HepG2 (cell line): ENCODE results near the gene EFCAB11. TPM values are rescaled to one million over a fixed set of nuclear protein-coding genes. Genes with fewer than 3 reads are reported as not detected.

Experiments
- ATAC-seq: fragments of 200-7000 bp; cut with Tn5 transposase; 3 replicates; pipeline ENCODE4 v1.9.1; 2020; ENCODE audit warnings: mild to moderate bottlenecking, moderate library complexity
- BruUV-seq: library from RNA; stranded (reverse); fragments of 400-500 nt; replicated peaks from 2 replicates; lab custom pipeline; 2021; lab: Mats Ljungman, UMichigan
- CTCF ChIA-PET: fragments of 300-600 bp; formaldehyde crosslinking; extraction: SDS; loops from one replicate; lab custom pipeline; 2021; ENCODE audit warnings: low total read pairs, inconsistent platforms, low intra/inter-chr PET ratio; lab: Yijun Ruan, JAX
- POLR2A ChIA-PET: fragments of 350-600 bp; sonication (Branson Sonifier 250); formaldehyde crosslinking; loops from one replicate; lab custom pipeline; 2020; ENCODE audit warnings: antibody characterized with exemption, inconsistent platforms; lab: Yijun Ruan, JAX
- DNase-seq: peaks from one replicate; pipeline ENCODE4 v3.0.0-alpha.2; 2015; ENCODE audit warnings: low spot score
- FAIRE-seq: peaks from 3 replicates; lab custom pipeline; 2011; peaks lifted over from hg19 to GRCh38; lab: Jason Lieb, UNC
- H2AFZ ChIP-seq: one replicate; pipeline ENCODE4 v1.6.1; 2011; ENCODE audit warnings: low read length, inconsistent platforms
- H3K27ac ChIP-seq: fragments of 300-600 bp; 3 replicates; pipeline ENCODE4 v1.8.0; 2011; ENCODE audit warnings: mixed run types, mild to moderate bottlenecking, mixed read lengths, low read length, inconsistent platforms; ENCODE audit not compliant: insufficient read depth; ENCODE audit errors: extremely low read length
- H3K27me3 ChIP-seq, 2 experiments: fragments of 200-600 bp in 1 of 2; 2 replicates in 1 of 2; 3 replicates in 1 of 2; pipeline versions ENCODE4 v1.6.0 to v1.8.0; 2011; ENCODE audit warnings: low read length in 2 of 2, mild to moderate bottlenecking in 2 of 2, moderate library complexity in 2 of 2, inconsistent platforms in 1 of 2; ENCODE audit not compliant: insufficient read depth in 2 of 2, control insufficient read depth in 1 of 2
- H3K36me3 ChIP-seq, 2 experiments: fragments of 200-600 bp in 1 of 2; replicated peaks in 1 of 2; 2 replicates in 1 of 2; 3 replicates in 1 of 2; pipeline versions ENCODE4 v1.5.1 to v1.8.0; 2011; ENCODE audit warnings: low read length in 2 of 2, inconsistent platforms in 1 of 2; ENCODE audit not compliant: insufficient read depth in 2 of 2, control insufficient read depth in 1 of 2
- H3K4me1 ChIP-seq: 2 replicates; pipeline ENCODE4 v1.5.1; 2012; ENCODE audit warnings: low read length, inconsistent platforms; ENCODE audit not compliant: insufficient read depth
- H3K4me2 ChIP-seq: 2 replicates; pipeline ENCODE4 v1.6.0; 2011; ENCODE audit warnings: low read depth, low read length, inconsistent platforms
- H3K4me3 ChIP-seq, 3 experiments: fragments of 200-600 bp in 1 of 3; sonication (generic), shearing (Covaris generic) in 1 of 3; replicated peaks in 1 of 3; 2 replicates each; pipeline ENCODE4 v1.5.1; 2011 to 2016; ENCODE audit warnings: low read length in 3 of 3, inconsistent platforms in 2 of 3, low read depth in 2 of 3, mild to moderate bottlenecking in 2 of 3, control low read depth in 1 of 3, mixed read lengths in 1 of 3; ENCODE audit not compliant: insufficient read depth in 1 of 3
- H3K79me2 ChIP-seq: one replicate; pipeline ENCODE4 v1.6.1; 2011; ENCODE audit warnings: low read length, inconsistent platforms; ENCODE audit not compliant: insufficient read depth
- H3K9ac ChIP-seq: 2 replicates; pipeline ENCODE4 v1.6.0; 2011; ENCODE audit warnings: mild to moderate bottlenecking, low read depth, low read length, inconsistent platforms; ENCODE audit not compliant: insufficient read depth
- H3K9me3 ChIP-seq: 2 replicates; pipeline ENCODE4 v1.5.1; 2012; ENCODE audit warnings: mild to moderate bottlenecking, low read length
- H4K20me1 ChIP-seq: 2 replicates; pipeline ENCODE4 v1.6.0; 2011; ENCODE audit warnings: inconsistent platforms, mild to moderate bottlenecking, low read length, moderate library complexity; ENCODE audit not compliant: insufficient read depth
- ATF1 ChIP-seq: IDR thresholded peaks from 2 replicates; pipeline ENCODE4 v1.6.1; 2016; ENCODE audit warnings: mild to moderate bottlenecking, control low read depth
- BRD4 ChIP-seq: sonication (generic); formaldehyde crosslinking; IDR thresholded peaks from 2 replicates; pipeline ENCODE4 v1.4.0; 2020; ENCODE audit warnings: missing genetic modification reagents
- CAMTA2 ChIP-seq: sonication (generic); formaldehyde crosslinking; IDR thresholded peaks from 2 replicates; pipeline ENCODE4 v1.4.0; 2020; ENCODE audit warnings: mild to moderate bottlenecking, missing genetic modification reagents, borderline replicate concordance
- CBX5 ChIP-seq: sonication (generic); formaldehyde crosslinking; IDR thresholded peaks from 2 replicates; pipeline ENCODE4 v1.4.0; 2020; ENCODE audit warnings: missing genetic modification reagents, borderline replicate concordance
- CC2D1A ChIP-seq: sonication (generic); formaldehyde crosslinking; IDR thresholded peaks from 2 replicates; pipeline ENCODE4 v1.8.1; 2023; ENCODE audit warnings: mild to moderate bottlenecking, missing genetic modification reagents
- GABPB1 ChIP-seq: IDR thresholded peaks from 2 replicates; pipeline ENCODE4 v1.6.1; 2016; ENCODE audit warnings: mild to moderate bottlenecking, missing genetic modification reagents, moderate library complexity, missing compliant biosample characterization
- HDAC6 ChIP-seq: fragments of 200-600 bp; sonication (generic); IDR thresholded peaks from 2 replicates; pipeline ENCODE4 v1.7.0; 2017; ENCODE audit warnings: mild to moderate bottlenecking, antibody characterized with exemption, low read length, low read depth
- NCOA1 ChIP-seq: sonication (generic); formaldehyde crosslinking; IDR thresholded peaks from 2 replicates; pipeline ENCODE4 v1.9.0; 2021; ENCODE audit warnings: missing genetic modification reagents
- PCBP1 ChIP-seq: fragments of 200-400 bp; formaldehyde crosslinking; IDR thresholded peaks from 2 replicates; pipeline ENCODE4 v1.6.1; 2017; ENCODE audit warnings: mild to moderate bottlenecking, low read depth, low read length, borderline replicate concordance
- TOE1 ChIP-seq: sonication (generic); formaldehyde crosslinking; IDR thresholded peaks from 2 replicates; pipeline ENCODE4 v1.4.0; 2020; ENCODE audit warnings: mild to moderate bottlenecking, missing genetic modification reagents
- ZKSCAN5 ChIP-seq: sonication (generic); formaldehyde crosslinking; IDR thresholded peaks from 2 replicates; pipeline ENCODE4 v1.5.1; 2020; ENCODE audit warnings: mild to moderate bottlenecking, missing genetic modification reagents
- ZNF20 ChIP-seq: sonication (generic); formaldehyde crosslinking; IDR thresholded peaks from 2 replicates; pipeline ENCODE4 v1.4.0; 2020; ENCODE audit warnings: mild to moderate bottlenecking, moderate library complexity, missing genetic modification reagents
- ZNF256 ChIP-seq: sonication (generic); formaldehyde crosslinking; conservative IDR thresholded peaks from 2 replicates; pipeline ENCODE4 v1.4.0; 2020; ENCODE audit warnings: missing genetic modification reagents
- ZNF333 ChIP-seq: sonication (generic); formaldehyde crosslinking; IDR thresholded peaks from 2 replicates; pipeline ENCODE4 v1.4.0; 2020; ENCODE audit warnings: mild to moderate bottlenecking, missing genetic modification reagents, borderline replicate concordance
- ZNF383 ChIP-seq: sonication (generic); formaldehyde crosslinking; IDR thresholded peaks from 2 replicates; pipeline ENCODE4 v1.4.0; 2020; ENCODE audit warnings: missing genetic modification reagents, mild to moderate bottlenecking, borderline replicate concordance
- ZSCAN25 ChIP-seq: sonication (generic); formaldehyde crosslinking; IDR thresholded peaks from 2 replicates; pipeline ENCODE4 v1.8.0; 2022; ENCODE audit warnings: mild to moderate bottlenecking, missing genetic modification reagents
- WGBS: methylation state at CpG from one replicate; pipeline ENCODE4 v1.1.6; 2017; ENCODE audit warnings: low lambda C conversion rate; 5-methylcytosine and 5-hydroxymethylcytosine counted together
- in situ Hi-C: cut with HindIII; loops from 2 replicates; pipeline ENCODE4 v1.10.0; 2017; ENCODE audit warnings: low pct_unique_long_range_greater_than_20kb; ENCODE audit not compliant: extremely low pct_ligation_motif_present
- intact Hi-C: fragments of 100-400 bp; cut with micrococcal nuclease; formaldehyde crosslinking; loops from one replicate; pipeline ENCODE4 v1.10.0; 2022; ENCODE audit not compliant: unreplicated experiment
- polyA plus RNA-seq, 8 experiments: library from polyadenylated mRNA; depleted of rRNA in 3 of 8; stranded (reverse) in 7 of 8; unstranded in 1 of 8; fragments of >200 nt; fragmentation: Illumina TruSeq in 4 of 8; extraction: Trizol in 4 of 8; gene quantifications; 2 replicates each; pipeline versions ENCODE4 v1.2.1 to v1.2.3, GENCODE V29; 2011 to 2016; ENCODE audit warnings: low read depth in 4 of 8, missing spikeins in 1 of 8, mixed read lengths in 1 of 8; ENCODE audit not compliant: insufficient read depth in 1 of 8
- total RNA-seq, 5 experiments: library from RNA; depleted of rRNA; stranded (reverse); fragments of >200 nt; fragmentation: Illumina TruSeq; extraction: Trizol; gene quantifications; 2 replicates each; pipeline ENCODE4 v1.2.3, GENCODE V29; 2016; ENCODE audit warnings: low read depth in 1 of 5
- TF ChIP-seq, protein P1 (sequence below): sonication (generic); formaldehyde crosslinking; IDR thresholded peaks from 2 replicates; pipeline ENCODE4 v1.5.0; 2020; ENCODE audit warnings: mild to moderate bottlenecking, low read depth, missing genetic modification reagents, borderline replicate concordance
- TF ChIP-seq, protein P2 (sequence below): IDR thresholded peaks from 2 replicates; pipeline ENCODE4 v1.6.1; 2016; ENCODE audit warnings: missing biosample characterization, missing genetic modification reagents, low read depth
- TF ChIP-seq, protein P3 (sequence below): sonication (generic); formaldehyde crosslinking; IDR thresholded peaks from 2 replicates; pipeline ENCODE4 v1.5.0; 2020; ENCODE audit warnings: missing genetic modification reagents

The EFCAB11 gene
- total and polyA plus RNA-seq, 2 of the 13 experiments (the other 11 are each of a cell fraction or from before 2014, with no cell fraction given): 8.2 to 31.5 TPM

DNA sequence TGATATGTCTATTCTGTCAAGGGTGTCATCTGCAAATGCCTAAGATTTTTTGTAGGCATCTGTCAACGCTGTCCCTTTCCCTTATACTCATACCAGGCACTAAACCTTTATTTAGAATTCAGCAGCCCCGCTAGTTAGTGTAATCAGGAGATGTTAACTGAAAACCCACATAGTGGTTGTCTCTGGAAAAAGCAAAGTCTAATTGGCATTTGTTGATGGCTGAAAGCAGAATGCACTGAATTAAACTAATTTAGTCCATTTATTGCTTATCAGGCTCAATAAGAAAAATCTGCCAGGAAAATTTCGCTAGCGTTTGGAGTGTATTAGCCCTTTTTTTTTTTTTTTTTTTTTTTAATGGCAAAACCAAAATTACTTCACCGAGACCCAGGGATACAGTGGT lies 35.7 kb upstream of the EFCAB11 start (continued):
- TF ChIP-seq, protein P1, sequence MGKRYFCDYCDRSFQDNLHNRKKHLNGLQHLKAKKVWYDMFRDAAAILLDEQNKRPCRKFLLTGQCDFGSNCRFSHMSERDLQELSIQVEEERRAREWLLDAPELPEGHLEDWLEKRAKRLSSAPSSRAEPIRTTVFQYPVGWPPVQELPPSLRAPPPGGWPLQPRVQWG: no peak
- TF ChIP-seq ATF1: no peak
- TF ChIP-seq ZNF333 (CRISPR knock-in tag): no peak
- TF ChIP-seq ZNF383: no peak
- TF ChIP-seq PCBP1: no peak

DNA sequence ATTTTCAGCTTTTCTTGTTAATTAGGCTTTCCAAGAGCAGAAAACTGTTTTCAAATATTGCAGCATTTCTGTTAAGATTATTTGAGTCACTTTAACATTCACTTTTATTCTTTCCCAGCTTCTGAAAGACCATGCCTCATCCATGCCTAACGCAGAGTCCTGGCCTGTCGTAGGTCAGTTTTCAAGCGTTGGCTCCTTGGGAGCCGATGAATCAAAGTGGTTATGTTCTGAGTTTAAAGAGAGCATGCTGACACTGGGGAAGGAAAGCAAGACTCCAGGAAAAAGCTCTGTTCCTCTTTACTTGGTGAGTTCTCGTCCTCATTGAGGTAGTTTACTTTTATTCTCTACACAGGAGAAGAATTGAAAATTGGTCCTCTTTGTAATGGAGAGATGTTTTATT lies 34.3 kb upstream of the EFCAB11 start:
- TF ChIP-seq ZSCAN25 (CRISPR knock-in tag) (no peak), ZKSCAN5 (CRISPR knock-in tag) (no peak), HDAC6 (no peak), TOE1 (CRISPR knock-in tag) (no peak), ZNF256 (CRISPR knock-in tag) (no peak), CAMTA2 (no peak), CC2D1A (CRISPR knock-in tag) (no peak), CBX5 (no peak), ZNF20 (CRISPR knock-in tag) (no peak), BRD4 (CRISPR knock-in tag) (no peak), NCOA1 (no peak), GABPB1 (CRISPR knock-in tag) (no peak)
- TF ChIP-seq, protein P2, sequence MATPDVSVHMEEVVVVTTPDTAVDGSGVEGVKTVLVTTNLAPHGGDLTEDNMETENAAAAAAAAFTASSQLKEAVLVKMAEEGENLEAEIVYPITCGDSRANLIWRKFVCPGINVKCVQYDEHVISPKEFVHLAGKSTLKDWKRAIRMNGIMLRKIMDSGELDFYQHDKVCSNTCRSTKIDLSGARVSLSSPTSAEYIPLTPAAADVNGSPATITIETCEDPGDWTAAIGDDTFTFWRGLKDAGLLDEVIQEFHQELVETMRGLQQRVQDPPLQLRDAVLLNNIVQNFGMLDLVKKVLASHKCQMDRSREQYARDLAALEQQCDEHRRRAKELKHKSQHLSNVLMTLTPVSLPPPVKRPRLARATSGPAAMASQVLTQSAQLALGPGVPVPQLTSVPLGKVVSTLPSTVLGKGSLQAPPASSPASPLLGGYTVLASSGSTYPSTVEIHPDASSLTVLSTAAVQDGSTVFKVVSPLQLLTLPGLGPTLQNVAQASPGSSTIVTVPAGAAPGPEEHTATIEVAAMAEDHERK (CRISPR knock-in tag): no peak
- TF ChIP-seq, protein P3, sequence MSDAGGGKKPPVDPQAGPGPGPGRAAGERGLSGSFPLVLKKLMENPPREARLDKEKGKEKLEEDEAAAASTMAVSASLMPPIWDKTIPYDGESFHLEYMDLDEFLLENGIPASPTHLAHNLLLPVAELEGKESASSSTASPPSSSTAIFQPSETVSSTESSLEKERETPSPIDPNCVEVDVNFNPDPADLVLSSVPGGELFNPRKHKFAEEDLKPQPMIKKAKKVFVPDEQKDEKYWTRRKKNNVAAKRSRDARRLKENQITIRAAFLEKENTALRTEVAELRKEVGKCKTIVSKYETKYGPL (CRISPR knock-in tag): no peak
- no peak for FAIRE-seq
- intact Hi-C loops (no loop called here), in situ Hi-C loops (no loop called here)
- H3K4me1 ChIP-seq: peaks cover 11% of the 10 kb centered on the region; the same call in 1 of the 2 replicates
- WGBS: 93% methylated on average over 5 of the region's 5 CpGs
- H3K4me3 ChIP-seq: no peak overlapping the region
- CTCF ChIA-PET: no interaction called here
- no peak overlapping the region for H3K9ac ChIP-seq
- H4K20me1 ChIP-seq: no peaks in the 10 kb centered on the region
- no TSS peak for BruUV-seq
- no peaks in the 10 kb centered on the region for H3K79me2 ChIP-seq
- no peak overlapping the region for H2AFZ ChIP-seq
- no peak overlapping the region for H3K27ac ChIP-seq
- peaks cover 12 to 37% of the 10 kb centered on the region in 2 experiments for H3K36me3 ChIP-seq
- H3K9me3 ChIP-seq: no peaks in the 10 kb centered on the region
- ATAC-seq: no peak
- H3K4me2 ChIP-seq: no peak overlapping the region
- no peaks in the 10 kb centered on the region for H3K27me3 ChIP-seq
- POLR2A ChIA-PET: no interaction called here
- no peak for DNase-seq
